Osteoblast (primary cell): ENCODE results near the gene ZFHX2. TPM values are rescaled to one million over a fixed set of nuclear protein-coding genes. Genes with fewer than 3 reads are reported as not detected.

Experiments
- DNase-seq: peaks from one replicate; pipeline ENCODE4 v3.0.0; 2011; ENCODE audit warnings: low spot score, mixed read lengths; ENCODE audit not compliant: insufficient read length; ENCODE audit errors: missing footprints
- H2AFZ ChIP-seq: 2 replicates; pipeline ENCODE4 v1.6.0; 2011; ENCODE audit warnings: mild to moderate bottlenecking, low read length
- H3K27ac ChIP-seq: 2 replicates; pipeline ENCODE4 v1.5.1; 2011; ENCODE audit warnings: mild to moderate bottlenecking, low read depth, low read length, moderate library complexity
- H3K27me3 ChIP-seq: 2 replicates; pipeline ENCODE4 v1.6.0; 2012; ENCODE audit warnings: mild to moderate bottlenecking, control low read depth, inconsistent platforms, low read length, moderate library complexity; ENCODE audit not compliant: insufficient read depth
- H3K36me3 ChIP-seq: 2 replicates; pipeline ENCODE4 v1.5.1; 2011; ENCODE audit warnings: mild to moderate bottlenecking, low read length, control low read depth, moderate library complexity; ENCODE audit not compliant: insufficient read depth
- H3K4me1 ChIP-seq: 2 replicates; pipeline ENCODE4 v1.5.1; 2011; ENCODE audit warnings: mild to moderate bottlenecking, low read length, control low read depth, moderate library complexity; ENCODE audit not compliant: insufficient read depth
- H3K4me2 ChIP-seq: 2 replicates; pipeline ENCODE4 v1.6.0; 2011; ENCODE audit warnings: mild to moderate bottlenecking, low read length; ENCODE audit not compliant: insufficient read depth
- H3K4me3 ChIP-seq: fragments of 200-600 bp; sonication (generic); 3 replicates; pipeline ENCODE4 v1.5.1; 2012; ENCODE audit warnings: mild to moderate bottlenecking, low read length, inconsistent platforms; ENCODE audit not compliant: insufficient read depth
- H3K79me2 ChIP-seq: 2 replicates; pipeline ENCODE4 v1.6.0; 2012; ENCODE audit warnings: mild to moderate bottlenecking, low read length, control low read depth, inconsistent platforms; ENCODE audit not compliant: insufficient read depth
- H3K9me3 ChIP-seq: 2 replicates; pipeline ENCODE4 v1.5.1; 2011; ENCODE audit warnings: low read depth, low read length, control low read depth
- H4K20me1 ChIP-seq: 2 replicates; pipeline ENCODE4 v1.6.0; 2012; ENCODE audit warnings: mild to moderate bottlenecking, low read length, control low read depth; ENCODE audit not compliant: insufficient read depth
- CTCF ChIP-seq: IDR thresholded peaks from 2 replicates; pipeline ENCODE4 v1.5.1; 2011; ENCODE audit warnings: mild to moderate bottlenecking, low read depth, low read length, moderate library complexity; ENCODE audit errors: extremely low read depth
- total RNA-seq: library from RNA; depleted of rRNA; stranded (reverse); fragments of >200 nt; gene quantifications from 2 replicates; pipeline ENCODE4 v1.2.3, GENCODE V29; 2012

ZFHX2 gene
- total RNA-seq, 1 donor = 0.72 TPM

- H3K4me3 ChIP-seq = no peak overlapping the region
- H2AFZ ChIP-seq = no peak overlapping the region
- peak; percentile 59 for DNase-seq
- peaks cover 17% of the 10 kb centered on the region for H3K4me1 ChIP-seq
- H3K79me2 ChIP-seq = peaks cover 13% of the 10 kb centered on the region
- no peak overlapping the region for H3K4me2 ChIP-seq
- no peak for TF ChIP-seq CTCF
- H3K36me3 ChIP-seq = peaks cover 20% of the 10 kb centered on the region
- H3K27me3 ChIP-seq = no peaks in the 10 kb centered on the region
- no peak overlapping the region for H3K27ac ChIP-seq
- H4K20me1 ChIP-seq = peaks cover 23% of the 10 kb centered on the region
- H3K9me3 ChIP-seq = no peaks in the 10 kb centered on the region
Measured at GRCh38 chr14:23561873-23562821, 10.6 kb upstream of the ZFHX2 start.

- Histone ChIP-seq H3K4me1 (peaks cover 17% of the 10 kb centered on the region), H3K27ac (no peak overlapping the region), H4K20me1 (peaks cover 23% of the 10 kb centered on the region), H3K9me3 (no peaks in the 10 kb centered on the region), H2AFZ (no peak overlapping the region), H3K4me2 (no peak overlapping the region), H3K4me3 (no peak overlapping the region), H3K27me3 (no peaks in the 10 kb centered on the region), H3K36me3 (peaks cover 20% of the 10 kb centered on the region), H3K79me2 (peaks cover 22% of the 10 kb centered on the region)
- no peak for DNase-seq
- no peak for TF ChIP-seq CTCF
Measured at GRCh38 chr14:23561259-23561658, 9.7 kb upstream of the ZFHX2 start.

- peaks cover 17% of the 10 kb centered on the region for H3K4me1 ChIP-seq
- H3K36me3 ChIP-seq = peaks cover 20% of the 10 kb centered on the region
- H4K20me1 ChIP-seq = peaks cover 23% of the 10 kb centered on the region
- H3K27me3 ChIP-seq = no peaks in the 10 kb centered on the region
- H3K4me3 ChIP-seq = no peak overlapping the region
- H3K27ac ChIP-seq = no peak overlapping the region
- TF ChIP-seq CTCF = no peak
- no peak for DNase-seq
- H3K79me2 ChIP-seq = peaks cover 24% of the 10 kb centered on the region
- no peaks in the 10 kb centered on the region for H3K9me3 ChIP-seq
- H3K4me2 ChIP-seq = no peak overlapping the region
- H2AFZ ChIP-seq = no peak overlapping the region
Measured at GRCh38 chr14:23559926-23560520, 8.5 kb upstream of the ZFHX2 start.
